GM13977 (cell line): ENCODE measurements around the gene ARHGAP10.

Experiments used
- DNase-seq: peaks from one replicate; pipeline ENCODE4 v3.0.0; 2012; ENCODE audit warnings: low spot score
- CTCF ChIP-seq: IDR thresholded peaks from 2 replicates; pipeline ENCODE4 v1.5.1; 2012; ENCODE audit warnings: mild to moderate bottlenecking, control low read depth; ENCODE audit not compliant: insufficient read depth; ENCODE audit errors: extremely low read depth, missing control alignments
- in situ Hi-C: fragments of 300-500 bp; cut with MboI; formaldehyde crosslinking; loops from one replicate; pipeline ENCODE4 v1.12.0; 2022; ENCODE audit warnings: low sequenced_read_pairs, low pct_unique_long_range_greater_than_20kb, mixed read lengths, inconsistent platforms; ENCODE audit not compliant: unreplicated experiment

Gene ARHGAP10

DNA sequence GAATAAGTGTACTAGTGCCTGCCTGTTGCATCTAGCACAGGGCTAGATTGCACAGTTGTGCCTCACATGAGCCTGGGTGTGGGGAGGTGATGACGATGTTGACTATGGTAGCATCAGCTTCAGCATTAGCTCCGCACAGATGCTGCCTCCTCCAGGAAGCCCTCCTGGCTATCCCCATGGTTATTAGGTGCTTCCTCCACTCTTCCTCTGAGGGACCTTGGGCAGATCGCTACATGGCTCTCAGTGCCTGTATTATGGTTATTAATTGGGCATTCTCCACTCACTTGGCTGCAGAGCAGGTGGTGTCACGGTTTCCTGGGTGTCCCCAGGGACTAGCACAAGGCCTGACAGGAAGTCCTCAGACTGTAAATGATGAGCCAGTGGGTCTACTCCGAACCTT lies 325.6 kb downstream of the ARHGAP10 start:
- in situ Hi-C loops: no loop called here
- no peak for DNase-seq
- no peak for TF ChIP-seq CTCF

- DNase-seq: no peak
- no peak for TF ChIP-seq CTCF
- in situ Hi-C loops: no loop called here
These were observed 326.3 kb downstream of the ARHGAP10 start for GRCh38 chr4:148057984-148058859.

DNA sequence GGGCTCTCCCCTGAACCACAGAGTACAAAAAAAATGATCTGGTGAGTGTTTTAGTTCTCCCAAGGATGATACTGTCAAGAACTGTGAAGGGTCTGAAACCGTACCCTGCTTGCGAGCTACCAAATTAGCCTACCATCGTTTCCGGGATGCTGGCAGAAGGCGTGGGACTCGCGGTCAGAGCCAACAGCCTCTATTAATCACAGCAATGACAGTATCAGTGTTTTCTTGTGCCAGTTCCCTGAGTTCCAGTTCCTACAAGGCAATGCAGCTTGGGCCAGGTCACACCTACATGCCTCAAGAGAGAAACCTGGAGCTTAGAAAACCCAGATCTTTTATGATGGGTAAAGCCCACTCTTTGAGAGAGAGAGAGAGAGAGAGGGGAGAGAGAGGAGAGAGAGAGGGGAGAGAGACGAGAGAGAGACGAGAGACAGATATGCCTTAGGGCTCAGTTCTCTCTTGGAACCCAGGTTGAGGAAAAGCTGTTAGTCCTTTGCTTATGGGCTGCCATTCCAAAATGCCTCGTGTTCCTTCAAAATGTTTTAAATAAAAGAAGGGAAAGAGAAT lies 327.8 kb downstream of the ARHGAP10 start:
- no peak for DNase-seq

DNA sequence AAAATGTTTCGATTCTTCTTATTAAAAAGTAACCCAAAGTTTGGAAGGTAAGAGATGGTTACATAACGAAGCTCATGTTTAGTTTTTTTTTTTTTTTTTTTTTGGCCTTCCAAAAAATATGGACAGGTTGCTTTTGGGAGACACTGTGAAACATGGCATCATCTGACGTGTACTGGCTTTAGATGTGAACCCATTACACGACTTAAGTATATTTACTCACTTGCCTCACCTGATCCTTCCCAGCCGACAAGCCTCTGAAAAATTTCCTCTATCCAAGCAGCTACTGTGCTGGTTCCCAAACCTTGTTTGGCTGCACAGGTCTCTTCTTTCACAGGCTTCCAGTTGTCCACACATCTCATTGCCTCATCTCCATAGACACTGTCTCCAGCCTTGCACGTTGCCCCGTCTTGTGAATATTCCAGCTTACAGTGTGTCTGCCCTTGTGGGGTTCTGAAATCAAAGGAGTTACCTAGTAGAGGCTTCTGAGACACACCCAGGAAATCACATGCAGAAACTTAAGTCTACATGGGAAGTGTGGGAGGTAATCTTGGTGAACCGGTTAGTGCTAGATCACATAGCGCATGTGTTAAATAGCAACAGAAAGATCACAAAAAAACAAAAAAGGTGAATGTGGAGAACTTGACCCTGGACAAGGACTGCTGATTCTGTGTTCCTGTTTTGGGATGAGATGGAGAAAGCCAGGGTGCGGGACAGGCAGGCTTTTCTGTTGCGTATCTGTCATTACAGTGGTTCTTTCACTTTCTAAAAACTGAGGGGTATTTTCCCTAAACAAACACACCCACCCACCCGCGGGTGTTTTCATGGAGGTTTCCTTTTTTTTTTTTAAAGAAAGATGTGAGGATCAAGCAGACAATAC lies 328.6 kb downstream of the ARHGAP10 start:
- TF ChIP-seq CTCF: no peak
- in situ Hi-C loops: no loop called here
- no peak for DNase-seq

More for the DNA sequence above, 327.8 kb downstream of the ARHGAP10 start:
- TF ChIP-seq CTCF: no peak
- in situ Hi-C loops: no loop called here

- no peak for DNase-seq
- in situ Hi-C loops: no loop called here
- TF ChIP-seq CTCF: no peak
These were observed 329.2 kb downstream of the ARHGAP10 start for GRCh38 chr4:148061141-148061481.

- TF ChIP-seq CTCF: no peak
- no peak for DNase-seq
- in situ Hi-C loops: no loop called here
These were observed 329.9 kb downstream of the ARHGAP10 start for GRCh38 chr4:148061795-148062194.
